Measurements from ENCODE around the gene STARD3.

STARD3 gene

DNA sequence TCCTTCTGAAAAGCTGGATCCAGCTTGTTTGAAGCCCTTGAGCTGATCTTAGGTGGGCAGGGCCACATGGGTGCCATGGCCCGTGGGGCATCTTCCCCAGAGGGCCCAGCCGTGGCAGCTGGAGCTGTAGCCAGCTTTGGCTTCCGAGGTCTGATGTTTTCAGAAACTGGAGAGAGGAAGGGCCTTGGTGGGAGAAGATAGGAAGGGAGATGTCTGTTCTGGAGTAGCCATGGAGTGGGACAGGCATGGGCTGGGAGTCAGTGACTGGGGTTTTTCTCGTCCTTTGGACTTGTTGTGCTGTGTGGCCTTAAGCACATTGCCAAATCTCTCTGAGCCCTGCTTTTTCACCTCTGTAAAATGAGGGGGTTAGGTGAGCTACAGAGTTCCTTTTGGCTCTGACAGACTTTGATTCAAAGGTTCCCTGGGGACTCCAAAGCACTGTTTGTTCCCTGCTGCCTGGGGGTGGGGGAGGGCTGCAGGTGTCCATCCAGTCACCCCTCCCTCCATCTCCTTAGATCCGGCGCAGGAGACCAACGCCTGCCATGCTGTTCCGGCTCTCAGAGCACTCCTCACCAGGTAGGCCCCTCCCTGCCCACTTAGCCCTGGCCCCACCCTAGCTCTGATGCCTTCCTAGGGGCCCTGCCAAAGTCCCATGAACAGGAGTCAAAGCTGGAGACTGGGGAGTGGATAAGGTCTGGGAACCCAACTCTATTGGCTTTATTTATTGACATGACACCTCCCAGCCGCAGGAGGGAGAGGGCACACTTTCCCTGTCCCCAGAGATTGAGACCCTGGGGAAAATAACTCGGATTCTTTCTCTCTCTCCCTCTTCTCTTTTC lies 8.1 kb upstream of the STARD3 start:
- no peak for DNase-seq (ENCODE audit: low read depth)
- H3K4me3 ChIP-seq (ENCODE audit: low read depth, low read length), result no peak overlapping the region

DNA sequence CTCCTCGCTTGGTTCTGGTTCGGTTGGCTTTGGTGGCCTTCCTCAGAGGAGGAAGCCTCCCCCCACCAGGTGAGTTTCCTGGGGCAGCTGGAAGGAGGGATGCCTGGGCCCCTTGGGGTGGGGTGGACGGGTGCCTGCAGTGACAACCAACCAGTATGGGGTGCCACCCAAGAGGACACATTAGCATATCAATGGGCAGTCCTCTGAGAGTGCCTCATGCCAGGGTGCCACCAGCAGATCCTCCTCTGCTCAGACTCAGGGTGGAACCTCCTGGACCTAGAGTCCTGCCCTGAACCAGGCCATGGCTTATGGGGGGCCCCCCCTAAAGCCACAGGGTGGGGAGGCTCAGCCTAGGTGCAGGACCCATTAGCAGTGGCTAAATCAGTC lies 7.5 kb upstream of the STARD3 start:
- DNase-seq (ENCODE audit: low read depth), result no peak
- no peak overlapping the region for H3K4me3 ChIP-seq (ENCODE audit: low read depth, low read length)
- TF ChIP-seq, protein P1, sequence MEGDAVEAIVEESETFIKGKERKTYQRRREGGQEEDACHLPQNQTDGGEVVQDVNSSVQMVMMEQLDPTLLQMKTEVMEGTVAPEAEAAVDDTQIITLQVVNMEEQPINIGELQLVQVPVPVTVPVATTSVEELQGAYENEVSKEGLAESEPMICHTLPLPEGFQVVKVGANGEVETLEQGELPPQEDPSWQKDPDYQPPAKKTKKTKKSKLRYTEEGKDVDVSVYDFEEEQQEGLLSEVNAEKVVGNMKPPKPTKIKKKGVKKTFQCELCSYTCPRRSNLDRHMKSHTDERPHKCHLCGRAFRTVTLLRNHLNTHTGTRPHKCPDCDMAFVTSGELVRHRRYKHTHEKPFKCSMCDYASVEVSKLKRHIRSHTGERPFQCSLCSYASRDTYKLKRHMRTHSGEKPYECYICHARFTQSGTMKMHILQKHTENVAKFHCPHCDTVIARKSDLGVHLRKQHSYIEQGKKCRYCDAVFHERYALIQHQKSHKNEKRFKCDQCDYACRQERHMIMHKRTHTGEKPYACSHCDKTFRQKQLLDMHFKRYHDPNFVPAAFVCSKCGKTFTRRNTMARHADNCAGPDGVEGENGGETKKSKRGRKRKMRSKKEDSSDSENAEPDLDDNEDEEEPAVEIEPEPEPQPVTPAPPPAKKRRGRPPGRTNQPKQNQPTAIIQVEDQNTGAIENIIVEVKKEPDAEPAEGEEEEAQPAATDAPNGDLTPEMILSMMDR (IDR thresholded peaks at IDR 0.05; ENCODE audit: insufficient read depth, low read depth, low read length, missing control alignments), result no peak

More for the DNA sequence above, 8.1 kb upstream of the STARD3 start:
- TF ChIP-seq, protein P1 (IDR thresholded peaks at IDR 0.05; ENCODE audit: insufficient read depth, low read depth, low read length, missing control alignments), result no peak

DNA sequence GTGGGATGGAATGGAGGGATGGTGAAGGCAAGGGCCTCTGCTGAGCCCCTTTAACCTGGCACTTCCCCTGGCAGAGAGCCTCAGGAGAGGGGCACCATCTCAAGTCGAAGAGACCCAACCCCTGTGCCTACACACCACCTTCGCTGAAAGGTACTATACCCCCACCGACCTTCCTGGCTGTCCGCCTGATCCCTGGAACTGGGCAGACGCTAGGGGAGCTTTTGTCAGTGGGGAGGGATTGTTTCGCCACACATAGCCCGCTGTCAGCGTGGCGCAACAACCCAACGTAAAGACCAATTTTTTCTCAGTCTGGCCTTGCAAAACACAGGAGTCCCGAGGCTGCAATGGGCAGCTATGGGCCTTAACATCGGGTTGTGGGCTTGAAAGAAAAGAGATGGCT lies 7.0 kb upstream of the STARD3 start:
- TF ChIP-seq, protein P1 (IDR thresholded peaks at IDR 0.05; ENCODE audit: insufficient read depth, low read depth, low read length, missing control alignments), result no peak
- no peak overlapping the region for H3K4me3 ChIP-seq (ENCODE audit: low read depth, low read length)
- no peak for DNase-seq (ENCODE audit: low read depth)

DNA sequence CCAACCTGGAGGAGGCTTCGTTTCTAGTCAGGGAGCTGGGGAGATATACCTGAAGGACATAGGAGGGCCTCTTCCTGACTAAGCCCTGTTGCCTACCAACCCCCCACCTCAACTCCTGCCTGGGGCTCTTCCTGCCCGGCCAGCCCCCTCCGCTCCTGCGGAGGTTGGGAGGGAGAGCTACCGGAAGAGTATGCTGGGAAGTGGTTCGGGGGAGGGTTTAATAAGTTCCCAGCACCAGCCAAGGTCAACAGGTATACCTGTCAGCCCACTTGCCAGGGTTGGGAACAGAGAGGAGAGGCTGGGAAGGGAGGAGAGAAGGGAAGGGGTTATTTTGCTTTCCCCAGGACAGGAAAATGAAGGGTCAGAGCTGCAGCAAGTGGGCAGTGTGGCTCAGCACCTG lies 5.5 kb upstream of the STARD3 start:
- H3K4me3 ChIP-seq (ENCODE audit: low read depth, low read length), result no peak overlapping the region
- DNase-seq (ENCODE audit: low read depth), result no peak
- TF ChIP-seq, protein P1 (IDR thresholded peaks at IDR 0.05; ENCODE audit: insufficient read depth, low read depth, low read length, missing control alignments), result no peak

DNA sequence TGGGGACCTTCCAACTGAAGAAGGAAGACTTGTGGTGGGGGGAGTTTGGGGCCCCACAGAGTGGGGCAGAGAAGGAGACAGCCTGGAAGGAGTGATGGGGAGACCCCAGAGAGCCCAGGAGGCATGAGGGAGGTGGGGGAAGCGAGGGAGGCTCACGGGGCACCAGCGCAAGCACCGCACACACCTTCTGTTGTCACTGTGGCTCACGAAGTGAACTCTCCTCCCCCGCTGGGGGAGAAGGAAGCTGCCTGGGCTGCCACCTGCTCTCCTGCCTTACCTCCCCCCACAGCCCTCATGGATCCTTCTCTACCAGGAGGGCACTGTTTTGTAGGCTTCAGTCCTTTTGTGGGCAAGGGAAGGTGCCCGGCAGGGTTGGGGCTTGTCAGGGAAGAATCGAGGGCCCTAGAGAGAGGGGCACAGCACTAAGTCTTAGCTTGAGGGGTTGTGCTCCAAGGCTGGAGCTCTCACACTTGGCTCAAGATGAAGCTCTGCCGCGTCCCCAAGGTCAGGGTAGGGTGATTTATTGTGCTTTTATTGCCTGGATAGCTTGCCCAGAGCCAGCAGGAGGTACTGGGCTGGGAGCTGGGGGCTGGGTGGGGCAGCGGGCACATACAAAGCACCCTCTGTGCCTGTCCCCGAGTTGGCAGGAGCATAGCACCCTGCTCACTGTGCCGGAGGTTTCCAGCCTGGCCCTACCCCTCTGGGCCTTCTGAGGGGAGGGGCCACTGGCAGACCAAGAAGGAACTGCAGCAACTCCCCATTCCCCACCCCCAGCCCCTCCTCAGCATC lies 4.6 kb upstream of the STARD3 start:
- no peak for DNase-seq (ENCODE audit: low read depth)
- H3K4me3 ChIP-seq (ENCODE audit: low read depth, low read length), result no peak overlapping the region
- TF ChIP-seq, protein P1 (IDR thresholded peaks at IDR 0.05; ENCODE audit: insufficient read depth, low read depth, low read length, missing control alignments), result no peak

DNA sequence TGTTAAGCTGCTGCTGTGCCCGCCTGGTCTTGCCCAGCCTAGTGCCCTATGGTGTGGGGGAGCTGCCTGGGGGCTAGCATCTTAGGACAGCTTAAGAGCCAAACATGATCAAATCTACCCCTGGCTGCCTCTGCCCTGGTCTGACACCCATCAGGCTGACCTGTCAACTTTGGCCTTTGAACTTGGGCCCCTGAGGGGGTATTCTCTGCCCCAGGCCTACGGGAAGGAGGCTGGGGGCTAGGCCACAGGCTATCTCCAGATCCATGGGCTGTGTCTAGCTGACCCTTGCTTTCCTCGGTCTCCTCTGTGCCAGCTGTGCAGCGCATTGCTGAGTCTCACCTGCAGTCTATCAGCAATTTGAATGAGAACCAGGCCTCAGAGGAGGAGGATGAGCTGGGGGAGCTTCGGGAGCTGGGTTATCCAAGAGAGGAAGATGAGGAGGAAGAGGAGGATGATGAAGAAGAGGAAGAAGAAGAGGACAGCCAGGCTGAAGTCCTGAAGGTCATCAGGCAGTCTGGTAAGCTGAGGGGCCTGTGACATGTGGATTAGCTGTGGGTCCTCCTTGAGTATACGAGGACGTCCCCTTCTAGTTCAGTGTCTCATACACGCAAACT lies 3.3 kb upstream of the STARD3 start:
- no peak for DNase-seq (ENCODE audit: low read depth)
- H3K4me3 ChIP-seq (ENCODE audit: low read depth, low read length), result no peak overlapping the region
- TF ChIP-seq, protein P1 (IDR thresholded peaks at IDR 0.05; ENCODE audit: insufficient read depth, low read depth, low read length, missing control alignments), result no peak
